HCT116 (cell line): ENCODE measurements around the gene TRH.
"Not testable (repeated sequence)": the region's sequence is repeated elsewhere in the genome, so short reads cannot be mapped to it uniquely, and the experiment has no call there.

Source experiments
- ATF3 ChIP-seq: IDR thresholded peaks from 2 replicates; pipeline ENCODE4 v1.6.1; 2012
- CTCF ChIP-seq, 3 experiments: fragments of 200-600 bp in 1 of 3; sonication (generic) in 1 of 3; IDR thresholded peaks in 2 of 3; conservative IDR thresholded peaks in 1 of 3; 2 replicates each; pipeline ENCODE4 v1.5.1; 2012 to 2017; ENCODE audit warnings: low read depth in 2 of 3, low read length in 2 of 3, antibody characterized with exemption in 1 of 3, borderline replicate concordance in 1 of 3, control low read depth in 1 of 3, mild to moderate bottlenecking in 1 of 3, mixed read lengths in 1 of 3, mixed run types in 1 of 3, moderate library complexity in 1 of 3; ENCODE audit not compliant: insufficient read depth in 1 of 3
- FOSL1 ChIP-seq: IDR thresholded peaks from 2 replicates; pipeline ENCODE4 v1.6.1; 2012; ENCODE audit warnings: low read depth
- POLR2A ChIP-seq: IDR thresholded peaks from 2 replicates; pipeline ENCODE4 v1.7.0; 2011; ENCODE audit warnings: borderline replicate concordance; ENCODE audit not compliant: insufficient read depth, insufficient read length; ENCODE audit errors: extremely low read depth
- TF ChIP-seq, protein P1 (sequence below): IDR thresholded peaks from 2 replicates; pipeline ENCODE4 v1.6.1; 2012; ENCODE audit warnings: low read depth

GRCh38 chr3:129999176-129999575, 24.7 kb downstream of the TRH start:
- not testable (repeated sequence) for TF ChIP-seq CTCF (IDR thresholded peaks at IDR 0.05 in 2 of 3, conservative IDR thresholded peaks at IDR 0.05 in 1 of 3; ENCODE audit: borderline replicate concordance in 1 of 3, insufficient read depth in 1 of 3, low read depth in 2 of 3, low read length in 2 of 3); FOSL1; POLR2A; ATF3
- TF ChIP-seq, protein P1, sequence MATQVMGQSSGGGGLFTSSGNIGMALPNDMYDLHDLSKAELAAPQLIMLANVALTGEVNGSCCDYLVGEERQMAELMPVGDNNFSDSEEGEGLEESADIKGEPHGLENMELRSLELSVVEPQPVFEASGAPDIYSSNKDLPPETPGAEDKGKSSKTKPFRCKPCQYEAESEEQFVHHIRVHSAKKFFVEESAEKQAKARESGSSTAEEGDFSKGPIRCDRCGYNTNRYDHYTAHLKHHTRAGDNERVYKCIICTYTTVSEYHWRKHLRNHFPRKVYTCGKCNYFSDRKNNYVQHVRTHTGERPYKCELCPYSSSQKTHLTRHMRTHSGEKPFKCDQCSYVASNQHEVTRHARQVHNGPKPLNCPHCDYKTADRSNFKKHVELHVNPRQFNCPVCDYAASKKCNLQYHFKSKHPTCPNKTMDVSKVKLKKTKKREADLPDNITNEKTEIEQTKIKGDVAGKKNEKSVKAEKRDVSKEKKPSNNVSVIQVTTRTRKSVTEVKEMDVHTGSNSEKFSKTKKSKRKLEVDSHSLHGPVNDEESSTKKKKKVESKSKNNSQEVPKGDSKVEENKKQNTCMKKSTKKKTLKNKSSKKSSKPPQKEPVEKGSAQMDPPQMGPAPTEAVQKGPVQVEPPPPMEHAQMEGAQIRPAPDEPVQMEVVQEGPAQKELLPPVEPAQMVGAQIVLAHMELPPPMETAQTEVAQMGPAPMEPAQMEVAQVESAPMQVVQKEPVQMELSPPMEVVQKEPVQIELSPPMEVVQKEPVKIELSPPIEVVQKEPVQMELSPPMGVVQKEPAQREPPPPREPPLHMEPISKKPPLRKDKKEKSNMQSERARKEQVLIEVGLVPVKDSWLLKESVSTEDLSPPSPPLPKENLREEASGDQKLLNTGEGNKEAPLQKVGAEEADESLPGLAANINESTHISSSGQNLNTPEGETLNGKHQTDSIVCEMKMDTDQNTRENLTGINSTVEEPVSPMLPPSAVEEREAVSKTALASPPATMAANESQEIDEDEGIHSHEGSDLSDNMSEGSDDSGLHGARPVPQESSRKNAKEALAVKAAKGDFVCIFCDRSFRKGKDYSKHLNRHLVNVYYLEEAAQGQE: not testable (repeated sequence)
